ENCODE results near the gene ALG5. TPM values are rescaled to one million over a fixed set of nuclear protein-coding genes. Genes with fewer than 3 reads are reported as not detected.

Gene ALG5
- total RNA-seq, result 44.5 and 48.2 TPM in 2 replicates

DNA sequence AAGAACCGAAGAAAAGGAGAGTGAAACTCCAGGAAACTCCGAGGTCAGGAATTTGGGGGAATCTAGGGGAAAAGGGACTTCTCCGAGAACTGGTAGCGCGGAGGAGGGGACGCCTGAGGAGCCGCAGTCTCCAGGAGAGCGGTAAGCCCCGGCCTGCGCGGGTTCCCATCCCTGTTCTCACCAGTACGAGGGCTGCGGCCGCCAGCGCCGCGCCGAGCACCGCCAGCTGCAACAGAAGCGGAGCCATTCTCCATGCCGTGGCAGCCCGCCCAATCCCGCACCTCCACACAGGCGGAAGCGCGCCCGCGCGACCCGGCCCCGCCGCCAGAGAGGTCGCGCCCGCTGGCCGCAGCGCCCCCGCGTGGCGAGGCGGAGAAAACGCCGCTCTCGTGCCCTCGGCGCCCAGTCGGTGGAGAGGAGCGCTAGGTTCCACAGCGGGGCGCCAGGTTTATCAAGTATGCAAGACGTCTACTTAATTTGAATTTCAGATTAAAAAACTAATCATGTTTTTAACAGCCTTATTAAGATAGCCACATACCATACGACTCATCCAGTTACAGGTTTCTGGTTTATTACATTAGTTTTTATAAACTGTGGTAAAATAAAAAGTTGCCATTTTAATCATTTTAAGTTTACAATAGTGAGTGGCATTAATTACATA is at the start of gene ALG5:
Gene ALG5 (minus strand): TSS at position 287 of the 661 bp plus-strand sequence. CDS start 40 bp downstream, at position 247.

GRCh38 chr13:36919833-36920615 is 79.1 kb downstream of the ALG5 start, which contains the start of gene SMAD9:
Gene SMAD9, minus strand, starts transcription at chr13:36920238. Its CDS starts 40,549 bp downstream, at chr13:36879689.

Other genes starting within 250 kb of the ALG5 start
- gene RFXAP, start 180.1 kb downstream of the ALG5 start, total RNA-seq, result 1.3 and 1.4 TPM in 2 replicates
- gene SMAD9, start 79.1 kb downstream of the ALG5 start, total RNA-seq, result 7.4 and 10.3 TPM in 2 replicates
- gene EXOSC8, start 1.4 kb upstream of the ALG5 start, total RNA-seq, result 14.1 and 19.6 TPM in 2 replicates
- 30.2 and 38.4 TPM in 2 replicates for gene SUPT20H, start 60.3 kb upstream of the ALG5 start, total RNA-seq
- not detected in 2 replicates for gene CSNK1A1L, start 106.3 kb upstream of the ALG5 start, total RNA-seq